GM10266 (cell line): ENCODE measurements around the gene ABCG2.

ENCODE experiments used
- DNase-seq: peaks from one replicate; pipeline ENCODE4 v3.0.0; 2012; ENCODE audit errors: extremely low spot score
- TF ChIP-seq, protein P1 (sequence below): IDR thresholded peaks from 2 replicates; pipeline ENCODE4 v1.5.1; 2012; ENCODE audit warnings: mild to moderate bottlenecking, low read depth; ENCODE audit not compliant: control insufficient read depth, insufficient read depth; ENCODE audit errors: missing control alignments

The ABCG2 gene

DNA sequence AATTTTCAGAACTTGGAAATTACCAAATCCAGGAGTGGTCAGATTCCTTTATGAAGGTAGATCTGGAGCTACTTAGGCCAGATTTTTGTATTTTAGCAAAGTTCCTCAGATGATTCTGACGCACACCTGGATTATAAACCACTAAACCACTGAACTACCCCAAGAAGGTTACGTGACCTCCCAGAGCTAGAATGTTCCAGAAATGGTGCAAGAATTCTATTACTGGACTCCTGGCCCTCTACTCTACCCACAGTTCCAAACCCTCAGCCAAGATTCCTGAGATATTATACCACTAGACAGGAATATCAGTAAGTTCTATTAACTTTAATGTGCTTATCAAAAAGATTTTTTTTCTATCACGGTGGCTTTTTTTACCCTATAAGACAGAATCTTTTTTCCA lies 67.1 kb downstream of the ABCG2 start:
- no peak for DNase-seq

DNA sequence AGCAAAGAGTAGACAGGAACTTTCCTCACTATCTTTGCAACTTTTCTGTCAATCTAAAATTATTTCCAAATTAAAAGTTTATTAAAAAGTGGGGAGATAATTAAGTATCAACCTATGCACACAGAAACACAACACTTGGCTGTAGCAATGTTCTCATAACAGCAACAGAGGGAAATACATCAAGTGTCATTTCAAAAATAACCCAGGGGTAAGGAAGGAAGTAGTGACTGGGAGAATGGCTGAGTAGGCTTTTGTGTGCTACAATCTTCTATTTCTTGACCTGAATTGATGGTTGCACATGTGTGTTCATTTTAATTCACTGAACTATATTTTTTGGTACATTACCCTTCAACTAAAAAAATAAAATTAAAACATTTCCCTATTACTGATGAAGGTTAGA lies 67.5 kb downstream of the ABCG2 start:
- DNase-seq, result no peak
- TF ChIP-seq, protein P1, sequence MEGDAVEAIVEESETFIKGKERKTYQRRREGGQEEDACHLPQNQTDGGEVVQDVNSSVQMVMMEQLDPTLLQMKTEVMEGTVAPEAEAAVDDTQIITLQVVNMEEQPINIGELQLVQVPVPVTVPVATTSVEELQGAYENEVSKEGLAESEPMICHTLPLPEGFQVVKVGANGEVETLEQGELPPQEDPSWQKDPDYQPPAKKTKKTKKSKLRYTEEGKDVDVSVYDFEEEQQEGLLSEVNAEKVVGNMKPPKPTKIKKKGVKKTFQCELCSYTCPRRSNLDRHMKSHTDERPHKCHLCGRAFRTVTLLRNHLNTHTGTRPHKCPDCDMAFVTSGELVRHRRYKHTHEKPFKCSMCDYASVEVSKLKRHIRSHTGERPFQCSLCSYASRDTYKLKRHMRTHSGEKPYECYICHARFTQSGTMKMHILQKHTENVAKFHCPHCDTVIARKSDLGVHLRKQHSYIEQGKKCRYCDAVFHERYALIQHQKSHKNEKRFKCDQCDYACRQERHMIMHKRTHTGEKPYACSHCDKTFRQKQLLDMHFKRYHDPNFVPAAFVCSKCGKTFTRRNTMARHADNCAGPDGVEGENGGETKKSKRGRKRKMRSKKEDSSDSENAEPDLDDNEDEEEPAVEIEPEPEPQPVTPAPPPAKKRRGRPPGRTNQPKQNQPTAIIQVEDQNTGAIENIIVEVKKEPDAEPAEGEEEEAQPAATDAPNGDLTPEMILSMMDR, result no peak

More for the DNA sequence above, 67.1 kb downstream of the ABCG2 start:
- TF ChIP-seq, protein P1, result no peak

DNA sequence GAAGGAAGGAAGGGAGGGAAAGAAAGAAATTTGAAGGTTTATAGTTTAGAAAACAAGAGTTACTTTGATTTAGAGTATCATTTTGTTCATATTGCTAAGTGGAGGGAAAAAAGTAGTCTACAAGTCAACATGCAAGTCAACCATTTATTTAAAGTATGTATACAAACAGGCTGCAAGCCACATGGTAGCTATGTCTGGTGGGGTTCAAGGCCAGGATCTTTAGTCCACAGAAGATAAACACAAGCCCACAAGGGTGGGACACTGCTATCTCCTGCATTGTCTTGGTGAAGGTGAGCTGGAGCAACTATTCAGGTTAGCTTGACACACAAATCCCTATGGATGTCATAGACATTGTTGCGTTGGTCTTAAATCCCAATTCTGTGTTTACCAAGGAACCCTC lies 71.4 kb downstream of the ABCG2 start:
- no peak for DNase-seq
- TF ChIP-seq, protein P1, result no peak

DNA sequence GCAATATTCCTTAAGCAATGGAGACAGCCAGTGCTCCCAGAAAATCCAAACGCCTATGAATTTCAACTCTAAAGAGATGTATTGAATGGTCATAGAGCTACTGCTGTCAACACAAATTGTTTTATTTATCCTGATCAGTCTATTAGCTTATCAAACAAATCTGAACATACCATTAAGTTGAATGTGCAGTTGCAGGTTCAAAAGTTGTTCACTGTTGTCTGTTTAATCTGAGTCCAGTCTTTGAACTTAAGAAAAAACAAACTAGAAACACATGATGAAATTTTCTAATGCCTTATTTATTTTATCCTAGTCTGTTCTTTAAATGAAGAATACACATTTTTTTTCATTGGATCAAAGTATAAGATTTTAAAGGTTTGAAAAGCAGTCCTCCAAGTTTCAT lies 77.8 kb downstream of the ABCG2 start:
- no peak for DNase-seq

DNA sequence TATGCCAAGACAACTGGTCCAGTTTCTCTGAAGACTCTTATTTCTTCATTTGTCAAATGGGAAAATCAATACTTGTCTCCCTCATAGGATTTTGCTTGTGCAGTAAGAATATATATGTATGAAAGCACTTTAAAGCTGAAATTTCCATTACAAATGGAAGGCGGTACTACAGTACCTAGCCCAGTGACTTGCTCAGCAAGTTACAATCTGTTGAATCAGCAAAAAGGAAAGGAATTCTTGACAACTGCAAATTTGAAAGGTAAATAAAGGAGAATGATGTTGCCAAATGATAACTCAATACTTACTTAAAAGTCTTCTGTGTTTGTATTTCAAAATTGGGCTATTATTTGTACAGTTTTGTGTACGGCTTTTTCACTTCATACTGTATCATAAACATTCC lies 79.9 kb downstream of the ABCG2 start:
- TF ChIP-seq, protein P1, result no peak
- no peak for DNase-seq

More for the DNA sequence above, 77.8 kb downstream of the ABCG2 start:
- TF ChIP-seq, protein P1, result no peak

DNA sequence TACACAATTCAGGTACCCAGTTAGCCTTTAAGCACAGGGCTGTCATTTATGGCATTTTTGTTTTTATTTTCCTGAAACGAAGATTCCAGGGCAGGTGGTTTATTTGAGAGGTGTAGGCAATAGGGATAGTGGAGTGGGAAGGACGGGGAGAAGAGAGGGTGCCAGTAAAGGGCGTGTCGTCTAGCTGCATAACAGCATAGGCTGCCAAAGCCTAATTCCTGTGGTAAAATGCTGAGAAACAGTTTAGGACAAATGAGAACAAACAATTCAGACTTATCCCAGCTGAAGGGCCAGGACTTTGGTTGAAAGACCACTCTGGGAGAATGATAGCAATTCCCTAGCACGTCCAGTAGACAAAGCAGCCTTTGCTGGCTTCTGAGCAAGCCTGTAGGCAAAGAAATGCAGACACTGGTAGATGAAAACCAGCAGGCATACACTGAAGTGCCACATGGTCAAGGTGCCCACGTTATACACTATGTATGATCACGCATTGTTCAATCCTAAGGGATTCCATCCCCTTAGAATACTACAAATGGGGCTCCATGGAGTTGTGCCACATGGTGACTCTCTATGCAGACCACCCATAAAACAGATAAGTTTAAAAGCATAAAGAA lies 80.4 kb downstream of the ABCG2 start:
- DNase-seq, result no peak
- TF ChIP-seq, protein P1, result no peak

DNA sequence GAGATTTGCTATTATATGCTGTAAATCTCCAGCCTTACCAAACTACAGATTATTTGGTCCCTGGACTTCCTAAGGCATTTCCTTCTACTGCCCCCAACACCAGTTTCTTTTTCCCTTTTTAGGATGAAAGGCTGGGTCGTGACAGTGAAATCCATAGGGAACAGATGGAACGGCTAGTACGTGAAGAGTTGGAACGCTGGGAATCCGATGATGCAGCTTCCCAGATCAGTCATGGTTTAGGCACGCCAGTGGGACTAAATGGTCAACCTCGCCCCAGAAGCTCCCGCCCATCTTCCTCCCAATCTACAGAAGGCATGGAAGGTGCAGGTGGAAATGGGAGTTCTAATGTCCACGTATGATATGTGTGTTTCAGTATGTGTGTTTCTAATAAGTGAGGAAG lies 83.1 kb downstream of the ABCG2 start:
- DNase-seq, result no peak
- TF ChIP-seq, protein P1, result no peak
